Ammon's horn (tissue), 1 donor: Measurements from ENCODE around the gene PXDN.
"Not testable (repeated sequence)": the region's sequence is repeated elsewhere in the genome, so short reads cannot be mapped to it uniquely, and the experiment has no call there.

Experiments used
- DNase-seq: peaks from one replicate; pipeline ENCODE4 v3.0.0-alpha.2; 2016; ENCODE audit warnings: low spot score

Gene PXDN

DNA sequence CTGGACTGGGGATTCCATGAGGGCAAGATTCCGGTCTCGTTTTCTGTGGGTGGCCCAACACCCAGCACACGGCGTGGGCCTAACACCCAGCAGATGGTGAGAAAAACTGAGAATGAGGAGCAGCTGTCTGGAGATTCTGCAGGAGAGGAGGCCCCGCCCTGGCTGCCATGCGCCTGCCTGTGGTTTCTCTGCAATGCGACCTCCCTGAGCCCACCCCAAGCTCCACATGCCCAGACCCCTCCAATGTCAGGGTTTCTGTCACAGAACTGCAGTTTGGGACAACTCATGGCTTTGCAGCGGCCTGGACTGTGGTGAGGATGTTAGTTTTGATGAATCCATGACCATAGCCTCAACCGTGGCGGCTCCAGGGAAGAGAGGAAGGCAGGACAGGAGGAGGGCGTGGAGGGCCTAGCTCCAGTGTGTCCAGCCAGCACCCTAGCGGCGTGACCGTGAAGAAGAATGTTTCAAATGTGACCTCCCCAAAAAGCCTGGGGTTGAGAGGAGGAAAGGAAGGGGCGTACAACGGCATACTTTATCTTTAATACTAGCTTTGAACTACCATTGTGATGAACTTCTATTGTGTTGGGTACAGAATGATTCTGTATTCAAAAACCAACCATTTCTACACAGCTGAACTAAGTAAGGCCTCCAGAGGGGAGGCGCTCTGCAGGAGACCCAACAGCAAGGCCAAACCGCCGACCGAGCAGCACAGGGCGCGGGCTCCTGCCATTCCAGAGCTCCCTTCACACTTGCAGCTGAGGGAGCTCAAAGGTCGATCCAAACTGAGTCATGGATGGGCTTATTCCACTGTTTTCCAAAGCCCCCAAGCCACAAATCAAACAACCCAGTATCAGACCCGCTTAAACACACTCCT is 3.4 kb downstream of the PXDN start:
- DNase-seq, result no peak

DNA sequence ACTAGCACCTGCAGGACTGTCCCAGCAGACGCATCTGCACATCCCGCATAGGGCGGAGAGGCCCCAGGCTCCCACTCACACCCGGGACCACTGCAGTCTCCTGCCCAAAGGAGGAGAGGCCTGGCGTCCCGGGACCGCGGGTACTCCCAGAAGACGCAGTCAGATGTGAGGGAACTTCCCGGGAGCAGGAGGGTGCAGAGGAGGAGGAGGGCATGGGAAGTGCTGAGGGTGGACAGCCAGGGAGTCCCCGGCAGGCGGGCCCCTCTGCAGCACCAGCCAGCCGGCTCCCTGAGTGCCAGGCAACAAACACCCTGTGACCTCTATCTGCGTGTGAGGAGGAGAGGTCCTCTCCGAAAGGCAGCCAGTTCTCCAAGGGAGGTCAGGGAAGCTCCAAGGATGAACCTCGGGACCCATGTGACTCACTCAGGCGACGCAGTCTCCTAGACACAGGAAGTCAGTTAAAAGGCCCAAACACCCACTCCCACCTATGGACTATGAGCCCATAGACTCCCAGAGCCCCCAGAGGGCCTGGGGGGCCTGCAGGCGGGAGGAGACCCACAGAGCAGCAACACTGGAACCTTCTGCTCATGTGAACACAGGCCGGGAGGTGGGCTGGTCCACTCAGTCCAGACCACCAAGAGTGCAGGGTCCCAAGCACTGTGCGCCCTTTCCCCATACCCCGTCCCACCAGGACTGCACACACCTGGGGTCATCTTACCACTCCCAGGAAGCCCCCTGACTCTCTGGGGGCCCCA is 4.2 kb downstream of the PXDN start:
- no peak for DNase-seq

DNA sequence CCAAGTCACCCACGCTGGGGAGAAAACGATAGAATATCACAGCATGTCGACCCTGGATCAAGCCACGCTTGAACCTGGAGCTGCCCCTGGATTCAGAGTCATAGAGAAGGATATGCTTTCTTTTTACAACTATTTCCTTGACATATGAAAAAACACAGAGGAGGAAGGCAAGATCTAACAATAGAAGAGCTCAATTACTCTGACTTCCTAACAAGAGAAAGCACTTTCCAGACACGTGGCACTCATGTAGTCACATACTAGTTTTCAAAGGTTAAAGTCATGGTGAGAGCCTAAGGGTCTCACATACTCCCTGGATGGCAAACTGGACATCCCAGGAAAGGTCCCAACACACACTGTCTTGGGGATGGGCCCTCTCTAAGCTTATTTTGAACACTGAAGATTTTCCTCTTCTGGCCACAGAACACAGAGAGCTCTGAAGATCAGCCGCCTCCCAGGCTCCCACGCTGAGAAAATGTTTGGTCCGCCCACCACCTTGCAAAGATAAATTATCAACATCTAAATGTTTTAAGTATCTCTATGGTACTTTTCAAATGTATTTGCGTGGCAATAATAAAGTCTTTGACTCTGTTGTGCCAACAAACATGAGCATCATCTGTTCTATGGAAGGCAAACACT is 4.9 kb downstream of the PXDN start:
- DNase-seq, result no peak

DNA sequence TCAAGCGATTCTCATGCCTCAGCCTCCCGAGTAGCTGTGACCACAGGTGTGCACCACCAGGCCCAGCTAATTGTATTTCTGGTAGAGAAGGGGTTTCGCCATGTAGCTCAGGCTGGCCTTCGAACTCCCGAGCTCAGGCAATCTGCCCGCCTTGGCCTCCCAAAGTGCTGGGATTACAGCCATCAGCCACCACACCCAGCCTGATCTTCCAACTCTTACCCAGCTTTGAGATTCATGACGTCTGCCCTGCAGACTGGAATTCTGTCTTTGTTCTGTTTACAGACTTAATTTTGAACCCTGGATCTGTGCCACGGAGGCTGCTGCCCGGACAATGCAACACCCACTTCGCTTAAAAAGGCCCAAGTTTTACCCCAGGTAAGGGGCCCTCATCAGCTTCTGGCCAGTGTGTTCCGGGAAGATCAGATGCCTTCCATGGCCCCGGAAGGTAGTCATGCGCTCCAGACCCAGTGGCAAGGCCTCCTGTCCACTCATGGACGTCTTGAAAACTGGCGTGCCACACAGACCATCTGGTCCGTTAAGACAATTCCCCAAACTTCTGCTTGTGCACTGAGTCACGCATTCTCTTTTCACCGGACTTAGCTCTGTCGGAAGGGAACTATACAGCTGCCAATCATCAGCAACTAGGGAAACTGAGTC is 5.5 kb downstream of the PXDN start:
- DNase-seq, result no peak

GRCh38 chr2:1738163-1738562 is 6.2 kb downstream of the PXDN start:
- no peak for DNase-seq

DNA sequence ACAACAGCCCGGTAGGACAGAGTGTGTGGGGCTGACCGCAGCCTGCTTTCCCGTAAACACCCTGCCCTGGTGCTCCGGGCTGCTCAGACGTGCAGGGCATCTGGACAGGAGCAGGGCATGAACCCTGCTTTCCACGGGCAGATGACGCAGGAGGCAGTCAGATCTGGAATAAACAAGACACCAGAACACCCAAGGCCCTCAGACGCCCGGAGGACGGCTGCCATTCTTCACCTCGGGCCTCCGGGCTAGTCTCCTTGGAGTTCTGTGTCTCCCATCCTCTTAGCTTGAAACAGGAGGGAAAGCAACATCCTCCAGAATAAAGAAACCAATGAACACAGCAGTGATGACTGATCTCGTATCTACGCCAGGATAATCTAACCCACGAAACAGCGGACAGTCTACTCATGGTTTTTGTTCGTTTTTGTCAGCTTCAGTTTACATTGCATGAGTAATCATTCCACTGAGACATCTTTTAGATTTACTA is 7.3 kb downstream of the PXDN start:
- DNase-seq, result no peak

DNA sequence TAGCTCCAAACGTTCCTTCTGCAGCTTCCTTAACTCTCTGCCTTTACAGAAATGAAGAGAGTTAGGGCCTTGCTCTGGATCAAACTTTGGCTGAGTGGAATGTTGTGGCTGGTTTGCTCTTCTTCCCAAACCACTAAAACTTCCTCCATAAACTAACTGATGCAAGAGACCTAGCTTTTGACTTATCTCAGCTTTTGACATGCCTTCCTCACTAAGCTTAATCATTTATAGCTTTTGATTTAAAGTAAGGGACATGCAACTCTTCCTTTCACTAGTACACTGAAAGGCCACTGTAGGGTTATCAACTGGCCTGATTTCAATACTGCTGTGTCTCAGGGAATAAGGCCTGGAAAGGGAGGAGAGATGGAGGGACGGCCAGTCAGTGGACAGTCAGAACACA is 8.3 kb downstream of the PXDN start:
- no peak for DNase-seq

DNA sequence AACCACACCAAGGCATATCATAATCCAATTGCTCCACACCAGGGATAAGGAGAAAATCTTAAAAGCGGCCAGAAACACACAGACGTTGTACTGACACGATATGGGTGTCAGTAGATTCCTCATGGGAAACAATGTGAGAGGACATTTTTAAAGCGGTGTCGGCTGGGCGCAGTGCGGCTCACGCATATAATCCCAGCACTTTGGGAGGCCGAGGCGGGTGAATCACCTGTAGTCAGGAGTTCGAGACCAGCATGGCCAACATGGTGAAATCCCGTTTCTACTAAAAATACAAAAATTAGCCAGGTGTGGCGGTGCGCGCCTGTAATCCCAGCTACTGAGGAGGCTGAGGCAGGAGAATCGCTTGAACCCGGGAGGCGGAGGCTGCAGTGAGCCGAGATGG is 11.0 kb downstream of the PXDN start:
- DNase-seq, result not testable (repeated sequence)

DNA sequence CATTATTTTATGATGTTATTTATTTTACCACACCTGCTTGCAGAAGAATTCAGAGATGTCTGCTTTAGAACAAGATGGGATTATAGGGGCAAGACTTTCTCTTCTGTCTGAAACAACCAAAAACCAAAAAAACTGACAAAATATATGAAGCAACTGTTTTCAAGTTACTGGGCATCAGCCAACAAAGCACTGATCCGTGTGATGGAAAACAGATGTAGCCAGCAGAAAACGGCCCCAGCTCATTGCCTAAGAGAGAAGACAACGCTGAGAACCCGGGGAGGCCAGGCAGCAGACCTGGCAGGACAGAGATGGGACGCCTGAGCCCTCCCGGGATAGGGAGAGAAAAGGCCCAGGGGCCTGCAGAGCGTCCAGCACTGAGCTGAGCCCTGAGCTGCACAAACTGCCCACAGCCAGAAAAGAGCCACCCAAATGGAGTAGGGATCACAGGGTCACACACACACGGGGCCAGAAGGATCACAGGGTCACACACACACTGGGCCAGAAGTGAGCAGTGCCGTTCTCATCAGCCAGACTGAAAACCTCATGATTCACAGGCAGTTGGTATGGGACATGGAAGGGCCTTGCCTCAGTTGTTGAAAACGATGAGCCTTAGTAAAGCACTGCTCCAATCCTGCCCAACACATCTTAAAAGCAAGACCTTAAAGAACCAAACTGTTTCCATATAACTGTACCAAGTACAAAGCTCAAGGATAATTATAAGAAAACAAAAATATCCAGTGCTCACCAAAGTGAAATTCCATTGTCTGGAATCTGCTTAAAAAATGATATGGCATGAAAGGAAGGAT is 12.1 kb downstream of the PXDN start:
- DNase-seq, result no peak

GRCh38 chr2:1731447-1731962 is 12.8 kb downstream of the PXDN start:
- no peak for DNase-seq

DNA sequence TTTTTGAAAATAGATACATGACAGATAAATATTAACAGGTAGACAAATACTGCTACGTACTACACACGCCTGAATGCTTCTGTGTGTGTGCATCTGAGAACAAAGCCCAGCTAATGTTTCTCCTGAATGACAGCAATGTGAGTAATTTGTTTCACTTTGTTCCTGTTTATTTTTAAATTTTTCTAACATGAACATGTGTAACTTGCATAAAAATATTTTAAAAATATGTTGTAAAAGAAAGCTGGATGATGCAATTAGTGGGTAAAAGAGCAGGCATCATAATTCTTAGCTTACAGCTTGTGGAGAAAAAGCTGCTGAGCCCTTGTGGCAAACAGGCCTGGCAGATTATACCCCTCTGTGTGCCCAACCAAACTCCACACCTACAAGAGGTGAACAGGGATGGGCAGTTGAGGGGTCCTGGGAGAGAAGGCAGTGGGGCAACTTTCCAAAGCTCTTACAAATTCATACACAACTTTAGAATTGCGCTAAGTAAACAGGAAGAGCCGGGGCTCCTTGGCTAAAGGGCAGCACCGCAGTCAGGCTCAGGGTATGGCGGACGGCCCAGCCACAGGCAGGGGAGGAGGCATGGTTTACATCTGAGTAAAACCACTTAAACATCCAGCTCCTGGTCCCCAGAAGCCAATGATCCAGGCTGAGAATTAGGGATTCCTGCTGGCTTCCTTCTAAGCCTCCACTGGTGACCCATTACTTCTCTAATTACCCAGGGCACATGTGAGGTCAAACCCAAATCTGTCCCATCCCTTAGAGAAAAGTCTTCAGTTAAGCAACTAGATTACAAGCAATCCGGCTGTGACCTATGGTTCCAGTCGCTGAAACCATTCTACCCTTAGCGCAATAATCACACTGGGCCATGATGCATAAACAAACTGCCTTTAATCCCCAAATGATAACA is 14.0 kb downstream of the PXDN start:
- no peak for DNase-seq

DNA sequence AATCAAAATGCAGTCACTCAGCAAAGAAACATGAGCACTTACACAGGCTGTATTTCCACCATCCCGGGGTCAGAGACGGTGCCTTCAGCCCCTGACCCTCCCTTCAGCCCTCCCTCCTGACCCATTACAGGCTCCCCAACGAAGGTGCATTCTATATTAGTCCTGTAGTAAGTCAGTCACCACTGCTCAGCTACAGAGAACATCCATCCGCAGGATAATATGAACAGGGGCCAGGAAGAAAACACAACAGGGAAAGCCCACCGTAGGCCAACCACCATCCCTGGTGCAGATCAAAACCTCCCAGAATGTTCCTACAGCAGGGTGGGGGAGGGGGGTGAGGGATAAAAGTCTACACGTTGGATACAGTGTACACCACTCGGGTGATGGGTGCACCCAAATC is 15.1 kb downstream of the PXDN start:
- DNase-seq, result no peak

- no peak for DNase-seq
Measured at GRCh38 chr2:1728821-1729220, 15.5 kb downstream of the PXDN start.

GRCh38 chr2:1727796-1728474 is 16.4 kb downstream of the PXDN start:
- DNase-seq, result no peak

DNA sequence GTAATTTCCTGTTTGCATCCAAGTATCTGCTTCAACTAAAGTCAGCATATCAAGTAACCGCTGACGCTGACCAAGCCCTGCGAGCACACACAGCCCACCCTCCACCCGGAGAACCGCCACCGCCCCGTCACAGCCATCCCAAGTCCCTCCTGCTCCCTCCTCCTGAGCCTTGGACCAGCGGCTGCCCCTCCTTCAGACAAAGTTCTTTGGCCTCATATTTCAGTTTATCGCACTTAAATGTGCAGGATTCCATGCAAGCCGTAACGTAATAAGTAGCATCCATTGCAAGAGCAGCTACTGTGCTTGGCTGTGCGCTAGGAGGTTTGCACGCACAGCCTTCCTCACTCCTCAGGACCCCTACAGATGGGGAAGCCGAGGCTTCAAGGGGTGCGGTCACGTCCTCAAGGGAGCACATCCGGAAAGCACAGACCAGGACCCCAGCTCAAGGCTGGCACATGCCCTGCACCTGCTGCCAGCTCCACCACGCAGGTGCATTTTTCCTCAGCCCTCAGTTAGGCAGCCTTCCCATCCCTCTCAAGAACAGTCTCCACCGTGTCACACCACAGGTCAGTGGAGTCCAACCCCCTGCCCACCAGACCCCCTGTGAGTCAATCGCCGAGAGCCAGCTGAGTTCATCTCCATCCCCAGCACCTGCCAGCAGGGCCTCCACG is 17.1 kb downstream of the PXDN start:
- no peak for DNase-seq

DNA sequence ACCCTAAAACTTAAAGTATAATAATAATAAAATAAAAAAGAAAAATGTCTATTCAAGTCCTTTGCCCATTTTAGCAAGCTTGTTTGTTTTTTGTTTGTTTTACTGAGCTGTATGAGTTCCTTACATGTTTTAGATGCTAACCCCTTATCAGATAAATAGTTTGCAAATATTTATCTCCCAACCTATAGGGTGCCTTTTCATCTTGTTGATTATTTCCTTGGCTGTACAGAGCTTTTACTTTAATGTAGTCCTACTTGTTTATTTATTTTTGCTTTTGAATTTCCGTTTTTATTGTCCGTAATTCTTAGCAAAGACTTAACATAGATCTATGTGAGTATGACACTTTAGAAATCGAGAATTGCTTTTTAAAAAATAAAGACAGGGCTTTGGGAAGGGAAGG is 17.8 kb downstream of the PXDN start:
- DNase-seq, result no peak

- not testable (repeated sequence) for DNase-seq
Measured at GRCh38 chr2:1724351-1724750, 20.0 kb downstream of the PXDN start.

DNA sequence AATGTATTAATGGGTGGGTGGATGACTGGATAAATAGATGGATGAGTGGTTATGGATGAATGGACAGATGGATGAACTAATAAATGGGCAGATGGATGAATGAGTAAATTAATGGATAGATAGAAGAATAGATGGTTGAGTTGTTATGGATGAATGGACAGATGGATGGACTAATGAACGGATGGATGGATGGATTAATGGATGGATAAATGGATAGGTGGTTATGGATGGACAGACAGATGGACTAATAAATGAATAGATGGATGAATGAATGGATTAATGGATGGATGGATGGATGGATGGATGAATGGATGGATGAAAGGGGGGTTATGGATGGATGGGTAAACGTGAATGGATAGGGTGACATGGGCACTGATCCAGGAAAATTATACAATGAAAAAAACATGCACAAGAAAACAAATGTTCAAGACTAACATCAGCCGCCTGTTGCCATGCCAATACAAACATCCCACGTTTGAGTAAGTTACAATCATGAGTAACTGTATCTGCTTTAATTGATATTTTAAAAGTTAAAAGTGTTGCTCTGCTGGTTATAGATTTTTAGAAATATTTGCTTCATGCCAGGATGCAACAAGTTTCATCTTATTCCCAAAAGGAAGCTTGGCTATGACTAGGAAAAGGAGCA is 20.8 kb downstream of the PXDN start:
- DNase-seq, result no peak
